Naive thymus-derived CD8-positive, alpha-beta T cell (primary cell): ENCODE results near the gene OSTF1. TPM values are rescaled to one million over a fixed set of nuclear protein-coding genes. Genes with fewer than 3 reads are reported as not detected.

Experiments used
- ATAC-seq, 2 donors: fragments of 150-1000 bp; cut with Tn5 transposase in 1 of 2; sonication (Bioruptor Pico), chemical (Tn5 transposase) in 1 of 2; 1 replicate in 1 of 2; 2 replicates in 1 of 2; pipeline ENCODE4 v1.10.0; 2021; ENCODE audit warnings: mild to moderate bottlenecking in 2 of 2, moderate library complexity in 2 of 2
- POLR2A ChIA-PET: fragments of 350-600 bp; sonication (Branson Sonifier 250); formaldehyde crosslinking; loops from one replicate; lab custom pipeline; 2021; ENCODE audit warnings: antibody characterized with exemption; lab: Charles Lee
- DNase-seq, 10 donors: peaks; one replicate each; pipeline versions ENCODE4 v3.0.0 to v3.0.0-alpha.2; 2020 to 2022
- H3K27ac Mint-ChIP-seq, 10 donors: one replicate each; pipeline ENCODE4 v1.8.0; 2020 to 2022; ENCODE audit warnings: mild to moderate bottlenecking in 10 of 10, mixed read lengths in 10 of 10, moderate library complexity in 4 of 10, inconsistent platforms in 1 of 10
- H3K27me3 Mint-ChIP-seq, 5 donors: one replicate each; pipeline ENCODE4 v1.8.0; 2021 to 2022; ENCODE audit warnings: mixed read lengths in 5 of 5
- H3K36me3 Mint-ChIP-seq, 3 donors: one replicate each; pipeline ENCODE4 v1.8.0; 2020 to 2022; ENCODE audit warnings: mixed read lengths in 3 of 3, mild to moderate bottlenecking in 2 of 3, inconsistent platforms in 1 of 3
- H3K4me1 Mint-ChIP-seq, 4 donors: one replicate each; pipeline ENCODE4 v1.8.0; 2021 to 2022; ENCODE audit warnings: mixed read lengths in 4 of 4
- H3K4me3 Mint-ChIP-seq, 10 donors: one replicate each; pipeline ENCODE4 v1.8.0; 2020 to 2022; ENCODE audit warnings: mild to moderate bottlenecking in 10 of 10, mixed read lengths in 10 of 10, moderate library complexity in 6 of 10, inconsistent platforms in 1 of 10
- H3K9me3 Mint-ChIP-seq, 9 donors: one replicate each; pipeline ENCODE4 v1.8.0; 2020 to 2022; ENCODE audit warnings: mixed read lengths in 9 of 9, mild to moderate bottlenecking in 3 of 9, inconsistent platforms in 1 of 9, moderate library complexity in 1 of 9
- polyA plus RNA-seq, 3 donors: library from polyadenylated mRNA; unstranded; fragments of 300-500 nt; fragmentation: Illumina TruSeq; gene quantifications; one replicate each; pipeline ENCODE4 v1.2.3, GENCODE V29; 2021
- total RNA-seq, 8 experiments: library from RNA in 2 of 8; stranded (reverse) in 2 of 8; gene quantifications; one replicate each; pipeline ENCODE4 v1.2.3 and lab custom pipeline; 2021 to 2026

Gene OSTF1
- 10 to 100 TPM; 51.6 to 53.4 TPM for total RNA-seq
- polyA plus RNA-seq: 100 to 1,000 TPM; 131 to 151 (median 132) TPM
- total RNA-seq (lab: John Stamatoyannopoulos, UW): 21.4 to 65.3 (median 49.8) reads per million in 6 experiments

DNA sequence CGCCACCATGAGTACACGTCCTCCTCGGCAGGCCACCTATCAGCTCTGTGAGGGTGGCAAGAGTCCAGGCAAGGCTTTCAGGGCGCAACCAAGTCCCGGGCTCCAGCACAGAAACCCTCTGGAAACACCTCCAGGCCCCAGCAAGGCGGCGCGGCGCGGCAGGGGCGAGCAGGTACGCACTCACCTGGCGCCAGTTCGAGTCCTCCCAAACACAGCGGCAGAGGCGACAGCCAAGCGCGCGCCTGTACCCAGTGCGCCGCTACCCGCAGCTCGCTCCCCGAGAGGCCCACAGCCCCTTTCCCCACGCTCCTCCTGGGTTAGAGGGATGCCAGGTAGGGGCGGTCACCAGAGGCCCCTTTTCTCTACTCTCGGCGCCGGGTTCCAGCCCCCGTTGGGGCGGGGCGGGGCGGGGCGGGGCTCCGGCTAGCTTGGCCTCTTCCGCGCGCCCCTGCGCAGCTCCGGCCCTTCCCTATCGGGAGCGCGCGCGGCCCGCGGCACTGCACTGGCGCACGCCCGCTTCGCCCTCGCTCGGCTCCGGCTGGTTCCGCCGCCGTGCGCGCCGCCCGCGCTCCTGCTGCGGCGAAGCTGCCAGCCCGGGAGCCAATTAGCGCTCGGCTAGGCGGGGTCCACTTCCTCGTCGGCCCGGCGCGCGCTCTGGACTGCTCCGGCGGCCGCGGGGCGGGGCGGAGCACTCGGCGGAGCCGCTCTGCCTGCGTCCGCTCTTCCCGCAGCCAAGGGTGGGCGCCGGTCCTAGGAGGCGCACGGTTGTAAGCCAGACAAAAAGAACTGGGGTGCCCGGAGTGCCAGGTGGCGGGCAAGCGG is at the start of gene OSTF1, which contains the start of gene NMRK1:
TSS of gene OSTF1 (plus strand) at position 691 of the 822 bp plus-strand sequence. CDS start 179 bp downstream, outside the sequence.
TSS of gene NMRK1 (minus strand) at position 332 of the 822 bp plus-strand sequence. CDS start 5,040 bp downstream, outside the sequence.
- peaks cover 29 to 85% (median 76%) of the 10 kb centered on the region in 4 donors for H3K4me1 Mint-ChIP-seq
- H3K36me3 Mint-ChIP-seq: peaks cover 0 to 7% (median 5%) of the 10 kb centered on the region in 3 donors
- POLR2A ChIA-PET: interaction anchor here (0.6 to 5.2 kb wide), 21 partner anchors 15 to 1306 kb away, joined by 3 to 76 read pairs (median 4); partner anchors contain the start of genes C9orf40, CARNMT1 and RFK
- DNase-seq: peak; percentile 87 to 96 (median 92)
- peak; percentile 82 to 87 for ATAC-seq
- peak within 1 kb of the TSS; percentile 82 to 98 (median 96) for H3K27ac Mint-ChIP-seq
- peak within 1 kb of the TSS; percentile 86 to 100 (median 99) for H3K4me3 Mint-ChIP-seq
- H3K9me3 Mint-ChIP-seq: no peaks in the 10 kb centered on the region
- no peaks in the 10 kb centered on the region for H3K27me3 Mint-ChIP-seq

DNA sequence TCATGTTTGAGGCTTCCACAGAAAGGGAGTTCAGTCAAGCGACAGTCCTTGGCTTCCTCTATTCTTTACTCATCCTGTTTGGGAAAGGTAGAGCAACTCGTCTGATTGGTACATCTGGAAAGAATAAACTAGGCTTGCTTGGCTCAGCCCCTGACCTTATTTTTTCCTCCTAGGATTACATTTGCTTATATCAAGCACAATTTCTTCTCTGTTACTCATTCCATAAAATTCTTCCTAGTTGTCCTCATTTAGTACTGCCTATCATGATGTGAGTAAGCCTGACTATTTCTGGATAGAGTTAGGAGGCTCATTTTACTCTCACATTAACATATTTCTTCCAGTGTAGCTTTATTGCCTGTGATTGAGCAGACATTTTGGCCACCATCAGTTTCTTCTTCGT is 49.3 kb upstream of the OSTF1 start:
- H3K27ac Mint-ChIP-seq: no peak overlapping the region
- H3K4me1 Mint-ChIP-seq: no peaks in the 10 kb centered on the region
- H3K36me3 Mint-ChIP-seq: no peaks in the 10 kb centered on the region
- no peak overlapping the region for H3K4me3 Mint-ChIP-seq
- no peak for DNase-seq
- ATAC-seq: no peak
- H3K27me3 Mint-ChIP-seq: peaks cover 0 to 3% (median 2%) of the 10 kb centered on the region in 5 donors
- H3K9me3 Mint-ChIP-seq: no peaks in the 10 kb centered on the region
- POLR2A ChIA-PET: interaction anchor here (0.8 kb wide), 1 partner anchor 11 kb away, joined by 3 read pairs; no protein-coding TSS in a partner anchor

- ATAC-seq (no peak), DNase-seq (no peak)
- Mint-ChIP-seq H3K36me3 (no peaks in the 10 kb centered on the region), H3K9me3 (no peaks in the 10 kb centered on the region), H3K27ac (no peak overlapping the region), H3K27me3 (peaks cover under 1 to 4% (median 3%) of the 10 kb centered on the region in 5 donors), H3K4me3 (no peak overlapping the region), H3K4me1 (no peaks in the 10 kb centered on the region)
- POLR2A ChIA-PET: interaction anchor here (0.8 kb wide), 1 partner anchor 10 kb away, joined by 3 read pairs; no protein-coding TSS in a partner anchor
These were observed 48.5 kb upstream of the OSTF1 start for GRCh38 chr9:75039801-75040200.

DNA sequence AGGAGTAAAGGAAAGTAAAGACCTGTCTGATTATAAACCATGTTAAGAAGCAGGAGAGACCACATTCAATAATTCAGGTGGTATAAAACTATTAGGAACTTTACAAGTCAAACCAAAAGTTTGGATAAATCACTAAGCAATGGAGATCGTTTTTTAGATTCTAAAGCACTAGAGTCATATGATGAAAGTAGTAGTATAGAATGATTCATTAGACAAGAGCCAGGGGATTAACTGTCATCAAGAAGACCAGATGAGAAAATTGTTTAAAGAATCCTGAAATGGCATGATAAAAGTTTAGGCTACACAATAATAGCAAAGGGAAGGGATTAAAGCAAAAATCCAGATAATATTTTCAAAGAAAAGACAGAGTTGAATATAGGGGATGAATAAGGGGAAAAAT is 47.3 kb upstream of the OSTF1 start:
- H3K4me3 Mint-ChIP-seq: no peak overlapping the region
- no peaks in the 10 kb centered on the region for H3K36me3 Mint-ChIP-seq
- no peak for ATAC-seq
- peaks cover 2 to 16% (median 9%) of the 10 kb centered on the region in 5 donors for H3K27me3 Mint-ChIP-seq
- POLR2A ChIA-PET: no interaction called here
- H3K4me1 Mint-ChIP-seq: no peaks in the 10 kb centered on the region
- H3K9me3 Mint-ChIP-seq: no peaks in the 10 kb centered on the region
- no peak overlapping the region for H3K27ac Mint-ChIP-seq
- DNase-seq: no peak

- Mint-ChIP-seq H3K27me3 (peaks cover 2 to 16% (median 9%) of the 10 kb centered on the region in 5 donors), H3K4me3 (no peak overlapping the region), H3K4me1 (no peaks in the 10 kb centered on the region), H3K9me3 (no peaks in the 10 kb centered on the region), H3K27ac (no peak overlapping the region), H3K36me3 (no peaks in the 10 kb centered on the region)
- ATAC-seq: no peak
- DNase-seq: no peak
- POLR2A ChIA-PET: no interaction called here
These were observed 41.5 kb upstream of the OSTF1 start for GRCh38 chr9:75046725-75047345.

DNA sequence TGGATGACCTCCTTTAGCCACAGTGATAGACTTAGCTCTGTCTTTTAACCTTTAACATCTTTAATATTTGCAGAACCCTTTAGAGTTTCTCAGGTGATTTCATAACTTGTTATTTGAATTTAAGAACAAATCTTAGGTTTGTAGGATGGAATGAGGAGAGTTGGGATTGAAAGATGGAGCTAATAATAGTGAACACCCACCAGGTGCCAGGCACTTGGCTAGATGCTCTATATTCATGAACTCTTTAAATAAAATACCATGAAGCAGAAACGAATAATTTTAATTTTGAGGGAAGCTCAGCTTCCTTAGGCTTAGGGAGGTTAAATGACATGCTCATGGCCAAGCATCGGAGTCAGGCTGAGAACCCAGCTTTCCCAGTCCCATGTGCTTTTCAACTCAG is 40.8 kb upstream of the OSTF1 start:
- Mint-ChIP-seq H3K36me3 (no peaks in the 10 kb centered on the region), H3K27me3 (peaks cover 2 to 16% (median 9%) of the 10 kb centered on the region in 5 donors), H3K27ac (no peak overlapping the region), H3K4me1 (no peaks in the 10 kb centered on the region), H3K4me3 (no peak overlapping the region), H3K9me3 (no peaks in the 10 kb centered on the region)
- POLR2A ChIA-PET: no interaction called here
- DNase-seq: no peak
- ATAC-seq: no peak

DNA sequence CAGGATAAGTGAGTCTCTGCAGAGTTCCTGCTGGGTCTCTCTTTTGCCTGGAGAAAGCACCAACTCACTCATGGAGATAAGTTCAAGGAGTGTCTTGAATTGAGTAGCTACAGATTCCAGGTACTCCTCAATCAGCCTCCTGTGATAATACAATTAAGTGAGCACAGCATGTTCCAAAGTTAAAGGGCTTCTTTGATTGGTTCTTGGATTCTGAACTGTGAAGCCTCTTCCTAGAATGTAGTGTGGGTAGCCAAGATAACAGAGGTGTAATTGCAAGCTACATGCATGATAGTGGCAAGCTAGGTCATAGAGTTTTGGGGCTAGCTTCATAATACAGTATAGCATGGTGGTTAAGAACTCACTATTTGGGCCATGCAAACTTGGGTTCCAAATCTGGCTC is 37.0 kb upstream of the OSTF1 start:
- peaks cover 0 to 4% (median 0%) of the 10 kb centered on the region in 3 donors for H3K36me3 Mint-ChIP-seq
- H3K27ac Mint-ChIP-seq: no peak overlapping the region
- H3K27me3 Mint-ChIP-seq: no peaks in the 10 kb centered on the region
- no peak overlapping the region for H3K4me3 Mint-ChIP-seq
- no peaks in the 10 kb centered on the region for H3K9me3 Mint-ChIP-seq
- ATAC-seq: no peak
- no peaks in the 10 kb centered on the region for H3K4me1 Mint-ChIP-seq
- DNase-seq: no peak
- POLR2A ChIA-PET: no interaction called here

- Mint-ChIP-seq H3K27ac (no peak overlapping the region), H3K27me3 (no peaks in the 10 kb centered on the region), H3K4me1 (no peaks in the 10 kb centered on the region), H3K9me3 (peaks cover 0 to 3% (median 0%) of the 10 kb centered on the region in 9 donors), H3K4me3 (no peak overlapping the region), H3K36me3 (peaks cover 0 to 8% (median 0%) of the 10 kb centered on the region in 3 donors)
- ATAC-seq (no peak), DNase-seq (no peak)
- POLR2A ChIA-PET: interaction anchor here (0.7 kb wide), 2 partner anchors 103 to 858 kb away, joined by 4 read pairs; no protein-coding TSS in a partner anchor
These were observed 34.4 kb upstream of the OSTF1 start for GRCh38 chr9:75053869-75054268.

GRCh38 chr9:75054368-75055001 is 33.8 kb upstream of the OSTF1 start:
- peaks cover 0 to 4% (median 0%) of the 10 kb centered on the region in 9 donors for H3K9me3 Mint-ChIP-seq
- no peaks in the 10 kb centered on the region for H3K27me3 Mint-ChIP-seq
- ATAC-seq (no peak), DNase-seq (no peak)
- no peak overlapping the region for H3K27ac Mint-ChIP-seq
- peaks cover 0 to 10% (median under 1%) of the 10 kb centered on the region in 3 donors for H3K36me3 Mint-ChIP-seq
- POLR2A ChIA-PET: interaction anchor here (0.7 kb wide), 2 partner anchors 103 to 858 kb away, joined by 4 read pairs; no protein-coding TSS in a partner anchor
- H3K4me1 Mint-ChIP-seq: no peaks in the 10 kb centered on the region
- H3K4me3 Mint-ChIP-seq: no peak overlapping the region

GRCh38 chr9:75061169-75061568 is 27.1 kb upstream of the OSTF1 start:
- no peaks in the 10 kb centered on the region for H3K4me1 Mint-ChIP-seq
- H3K9me3 Mint-ChIP-seq: peaks cover 0 to 6% (median 0%) of the 10 kb centered on the region in 9 donors
- POLR2A ChIA-PET: no interaction called here
- no peak for DNase-seq
- no peaks in the 10 kb centered on the region for H3K27me3 Mint-ChIP-seq
- no peak overlapping the region for H3K4me3 Mint-ChIP-seq
- peak overlapping the region in 2 of 10 donors; percentile 5 to 30 for H3K27ac Mint-ChIP-seq
- no peak for ATAC-seq
- peaks cover 0 to 55% (median 23%) of the 10 kb centered on the region in 3 donors for H3K36me3 Mint-ChIP-seq

DNA sequence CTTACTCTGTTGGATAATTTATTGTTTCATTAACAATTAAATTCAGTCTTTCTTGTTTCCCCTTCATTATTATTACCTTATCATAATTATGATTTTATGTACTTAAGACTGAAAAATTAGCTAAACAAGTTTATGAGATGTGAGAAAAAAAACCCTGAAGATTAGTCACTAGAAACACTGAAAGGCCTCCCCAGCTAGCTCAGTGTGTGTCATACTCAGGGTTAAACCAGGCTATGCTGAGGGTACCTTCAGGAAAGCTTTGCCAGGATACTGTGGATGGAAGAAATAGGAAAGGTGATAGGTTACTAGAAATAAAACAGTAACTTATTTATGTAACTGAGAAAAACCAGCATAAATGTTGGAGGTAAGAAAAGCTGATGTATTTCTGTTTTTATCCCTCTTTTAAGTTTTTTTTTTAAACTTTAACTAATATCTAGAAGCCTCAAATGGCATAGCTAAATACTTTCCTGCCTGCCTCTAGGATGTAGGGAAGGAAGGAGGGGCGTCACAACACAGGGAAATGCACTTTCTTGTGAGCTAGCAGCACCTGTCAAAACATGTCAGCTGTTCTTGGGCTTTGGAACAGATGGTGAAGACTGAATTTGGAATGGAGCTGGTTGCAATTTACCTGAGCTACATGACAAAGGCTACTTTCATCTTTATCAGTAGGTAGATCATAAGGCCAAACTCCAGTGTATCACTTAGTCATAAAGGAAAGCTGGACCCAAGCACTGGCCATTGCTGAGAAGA is 24.6 kb upstream of the OSTF1 start:
- DNase-seq (no peak), ATAC-seq (no peak)
- Mint-ChIP-seq H3K36me3 (peaks cover 3 to 79% (median 28%) of the 10 kb centered on the region in 3 donors), H3K9me3 (peaks cover 0 to 5% (median 0%) of the 10 kb centered on the region in 9 donors), H3K27ac (peak overlapping the region in 8 of 10 donors; percentile 3 to 72 (median 51)), H3K4me1 (peaks cover 0 to 9% (median 5%) of the 10 kb centered on the region in 4 donors), H3K4me3 (no peak overlapping the region), H3K27me3 (no peaks in the 10 kb centered on the region)
- POLR2A ChIA-PET: no interaction called here
